GM12878 (cell line): ENCODE data around the gene EBF3.

ENCODE experiments used
- FOS ChIP-seq: IDR thresholded peaks from 3 replicates; pipeline ENCODE4 v1.6.1; 2011; ENCODE audit warnings: borderline replicate concordance; ENCODE audit not compliant: insufficient read length; ENCODE audit errors: extremely low read depth
- NR2C2 ChIP-seq: IDR thresholded peaks from 2 replicates; pipeline ENCODE4 v1.6.1; 2011; ENCODE audit warnings: borderline replicate concordance, low read depth; ENCODE audit not compliant: control insufficient read depth, insufficient read length
- POLR2A ChIP-seq: IDR thresholded peaks from 2 replicates; pipeline ENCODE4 v1.6.1; 2011; ENCODE audit warnings: low read depth, mild to moderate bottlenecking, low read length
- SMARCA5 ChIP-seq: fragments of 450-650 bp; IDR thresholded peaks from 2 replicates; pipeline ENCODE4 v1.6.1; 2017; ENCODE audit warnings: mild to moderate bottlenecking
- ZZZ3 ChIP-seq: IDR thresholded peaks from 2 replicates; pipeline ENCODE4 v1.6.1; 2011; ENCODE audit warnings: low read depth; ENCODE audit not compliant: control insufficient read depth, insufficient read length
- TF ChIP-seq, protein P1 (sequence below), 3 experiments: IDR thresholded peaks in 2 of 3; conservative IDR thresholded peaks in 1 of 3; 2 replicates each; pipeline ENCODE4 v1.5.1; 2011; ENCODE audit warnings: low read depth in 3 of 3, low read length in 3 of 3, mild to moderate bottlenecking in 3 of 3, control low read depth in 2 of 3, moderate library complexity in 2 of 3, inconsistent platforms in 1 of 3, mixed read lengths in 1 of 3; ENCODE audit not compliant: control insufficient read depth in 2 of 3, insufficient read depth in 1 of 3; ENCODE audit errors: extremely low read depth in 1 of 3
- TF ChIP-seq, protein P2 (sequence below): IDR thresholded peaks from 2 replicates; pipeline ENCODE4 v1.6.1; 2012; ENCODE audit warnings: low read depth, low read length, improper control_type of control experiment
- TF ChIP-seq, protein P3 (sequence below): IDR thresholded peaks from 2 replicates; pipeline ENCODE4 v1.6.1; 2011; ENCODE audit warnings: low read depth, low read length, improper control_type of control experiment, borderline replicate concordance
- TF ChIP-seq, protein P4 (sequence below): IDR thresholded peaks from 2 replicates; pipeline ENCODE4 v1.6.1; 2012; ENCODE audit warnings: mild to moderate bottlenecking, low read depth, low read length
- TF ChIP-seq, protein P5 (sequence below): fragments of 450-650 bp; IDR thresholded peaks from 2 replicates; pipeline ENCODE4 v1.6.1; 2018; ENCODE audit warnings: borderline replicate concordance, mild to moderate bottlenecking; ENCODE audit not compliant: partially characterized antibody
- TF ChIP-seq, protein P6 (sequence below): IDR thresholded peaks from 2 replicates; pipeline ENCODE4 v1.6.1; 2011; ENCODE audit warnings: borderline replicate concordance, low read depth, mild to moderate bottlenecking, moderate library complexity, mixed read lengths, low read length; ENCODE audit not compliant: insufficient read depth; ENCODE audit errors: extremely low read length

DNA sequence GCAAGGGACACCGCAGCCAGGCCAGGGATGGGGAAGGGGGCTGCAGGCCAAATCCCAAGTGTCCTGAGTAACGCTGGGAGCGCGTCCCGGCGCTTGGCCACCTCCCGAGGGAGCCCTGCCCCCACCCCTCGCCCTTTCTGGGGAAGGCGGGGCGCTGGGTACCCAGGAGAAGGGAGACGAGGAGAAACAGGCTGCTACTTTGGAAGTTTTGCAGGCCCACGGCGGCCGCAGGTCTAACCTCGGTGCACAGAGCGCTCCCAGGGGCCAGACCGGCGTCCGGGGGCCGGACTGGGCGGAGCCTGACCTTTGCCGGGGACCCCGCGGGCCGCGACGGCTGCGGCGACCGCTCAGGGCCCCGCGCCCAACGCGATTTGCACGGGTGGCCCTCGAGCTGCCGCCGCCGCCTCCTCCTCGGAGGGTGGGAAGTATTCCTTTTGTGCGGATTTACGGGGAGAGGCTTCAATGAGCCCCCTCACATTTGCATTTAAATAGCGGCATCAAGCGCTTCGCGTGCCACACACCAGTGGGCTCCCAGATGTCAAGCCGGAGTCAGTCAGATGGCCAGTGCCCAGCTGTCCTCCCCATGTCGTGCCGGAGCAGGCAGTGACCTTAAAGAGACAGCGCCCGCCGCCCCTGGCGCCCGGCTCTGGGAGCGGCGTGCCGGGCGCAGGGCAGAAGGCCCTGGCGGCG, 3.0 kb upstream of the EBF3 start:
- TF ChIP-seq, protein P1, sequence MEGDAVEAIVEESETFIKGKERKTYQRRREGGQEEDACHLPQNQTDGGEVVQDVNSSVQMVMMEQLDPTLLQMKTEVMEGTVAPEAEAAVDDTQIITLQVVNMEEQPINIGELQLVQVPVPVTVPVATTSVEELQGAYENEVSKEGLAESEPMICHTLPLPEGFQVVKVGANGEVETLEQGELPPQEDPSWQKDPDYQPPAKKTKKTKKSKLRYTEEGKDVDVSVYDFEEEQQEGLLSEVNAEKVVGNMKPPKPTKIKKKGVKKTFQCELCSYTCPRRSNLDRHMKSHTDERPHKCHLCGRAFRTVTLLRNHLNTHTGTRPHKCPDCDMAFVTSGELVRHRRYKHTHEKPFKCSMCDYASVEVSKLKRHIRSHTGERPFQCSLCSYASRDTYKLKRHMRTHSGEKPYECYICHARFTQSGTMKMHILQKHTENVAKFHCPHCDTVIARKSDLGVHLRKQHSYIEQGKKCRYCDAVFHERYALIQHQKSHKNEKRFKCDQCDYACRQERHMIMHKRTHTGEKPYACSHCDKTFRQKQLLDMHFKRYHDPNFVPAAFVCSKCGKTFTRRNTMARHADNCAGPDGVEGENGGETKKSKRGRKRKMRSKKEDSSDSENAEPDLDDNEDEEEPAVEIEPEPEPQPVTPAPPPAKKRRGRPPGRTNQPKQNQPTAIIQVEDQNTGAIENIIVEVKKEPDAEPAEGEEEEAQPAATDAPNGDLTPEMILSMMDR (IDR thresholded peaks at IDR 0.05 in 2 of 3, conservative IDR thresholded peaks at IDR 0.05 in 1 of 3; ENCODE audit: control insufficient read depth in 2 of 3, extremely low read depth in 1 of 3, insufficient read depth in 1 of 3, low read depth in 3 of 3, low read length in 3 of 3) = no peak
- TF ChIP-seq ZZZ3 (no peak), FOS (no peak), SMARCA5 (no peak), POLR2A (no peak), NR2C2 (no peak)
- TF ChIP-seq, protein P2, sequence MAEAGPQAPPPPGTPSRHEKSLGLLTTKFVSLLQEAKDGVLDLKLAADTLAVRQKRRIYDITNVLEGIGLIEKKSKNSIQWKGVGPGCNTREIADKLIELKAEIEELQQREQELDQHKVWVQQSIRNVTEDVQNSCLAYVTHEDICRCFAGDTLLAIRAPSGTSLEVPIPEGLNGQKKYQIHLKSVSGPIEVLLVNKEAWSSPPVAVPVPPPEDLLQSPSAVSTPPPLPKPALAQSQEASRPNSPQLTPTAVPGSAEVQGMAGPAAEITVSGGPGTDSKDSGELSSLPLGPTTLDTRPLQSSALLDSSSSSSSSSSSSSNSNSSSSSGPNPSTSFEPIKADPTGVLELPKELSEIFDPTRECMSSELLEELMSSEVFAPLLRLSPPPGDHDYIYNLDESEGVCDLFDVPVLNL = no peak
- TF ChIP-seq, protein P3, sequence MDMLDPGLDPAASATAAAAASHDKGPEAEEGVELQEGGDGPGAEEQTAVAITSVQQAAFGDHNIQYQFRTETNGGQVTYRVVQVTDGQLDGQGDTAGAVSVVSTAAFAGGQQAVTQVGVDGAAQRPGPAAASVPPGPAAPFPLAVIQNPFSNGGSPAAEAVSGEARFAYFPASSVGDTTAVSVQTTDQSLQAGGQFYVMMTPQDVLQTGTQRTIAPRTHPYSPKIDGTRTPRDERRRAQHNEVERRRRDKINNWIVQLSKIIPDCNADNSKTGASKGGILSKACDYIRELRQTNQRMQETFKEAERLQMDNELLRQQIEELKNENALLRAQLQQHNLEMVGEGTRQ = no peak
- TF ChIP-seq, protein P4, sequence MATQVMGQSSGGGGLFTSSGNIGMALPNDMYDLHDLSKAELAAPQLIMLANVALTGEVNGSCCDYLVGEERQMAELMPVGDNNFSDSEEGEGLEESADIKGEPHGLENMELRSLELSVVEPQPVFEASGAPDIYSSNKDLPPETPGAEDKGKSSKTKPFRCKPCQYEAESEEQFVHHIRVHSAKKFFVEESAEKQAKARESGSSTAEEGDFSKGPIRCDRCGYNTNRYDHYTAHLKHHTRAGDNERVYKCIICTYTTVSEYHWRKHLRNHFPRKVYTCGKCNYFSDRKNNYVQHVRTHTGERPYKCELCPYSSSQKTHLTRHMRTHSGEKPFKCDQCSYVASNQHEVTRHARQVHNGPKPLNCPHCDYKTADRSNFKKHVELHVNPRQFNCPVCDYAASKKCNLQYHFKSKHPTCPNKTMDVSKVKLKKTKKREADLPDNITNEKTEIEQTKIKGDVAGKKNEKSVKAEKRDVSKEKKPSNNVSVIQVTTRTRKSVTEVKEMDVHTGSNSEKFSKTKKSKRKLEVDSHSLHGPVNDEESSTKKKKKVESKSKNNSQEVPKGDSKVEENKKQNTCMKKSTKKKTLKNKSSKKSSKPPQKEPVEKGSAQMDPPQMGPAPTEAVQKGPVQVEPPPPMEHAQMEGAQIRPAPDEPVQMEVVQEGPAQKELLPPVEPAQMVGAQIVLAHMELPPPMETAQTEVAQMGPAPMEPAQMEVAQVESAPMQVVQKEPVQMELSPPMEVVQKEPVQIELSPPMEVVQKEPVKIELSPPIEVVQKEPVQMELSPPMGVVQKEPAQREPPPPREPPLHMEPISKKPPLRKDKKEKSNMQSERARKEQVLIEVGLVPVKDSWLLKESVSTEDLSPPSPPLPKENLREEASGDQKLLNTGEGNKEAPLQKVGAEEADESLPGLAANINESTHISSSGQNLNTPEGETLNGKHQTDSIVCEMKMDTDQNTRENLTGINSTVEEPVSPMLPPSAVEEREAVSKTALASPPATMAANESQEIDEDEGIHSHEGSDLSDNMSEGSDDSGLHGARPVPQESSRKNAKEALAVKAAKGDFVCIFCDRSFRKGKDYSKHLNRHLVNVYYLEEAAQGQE = no peak
- TF ChIP-seq, protein P5, sequence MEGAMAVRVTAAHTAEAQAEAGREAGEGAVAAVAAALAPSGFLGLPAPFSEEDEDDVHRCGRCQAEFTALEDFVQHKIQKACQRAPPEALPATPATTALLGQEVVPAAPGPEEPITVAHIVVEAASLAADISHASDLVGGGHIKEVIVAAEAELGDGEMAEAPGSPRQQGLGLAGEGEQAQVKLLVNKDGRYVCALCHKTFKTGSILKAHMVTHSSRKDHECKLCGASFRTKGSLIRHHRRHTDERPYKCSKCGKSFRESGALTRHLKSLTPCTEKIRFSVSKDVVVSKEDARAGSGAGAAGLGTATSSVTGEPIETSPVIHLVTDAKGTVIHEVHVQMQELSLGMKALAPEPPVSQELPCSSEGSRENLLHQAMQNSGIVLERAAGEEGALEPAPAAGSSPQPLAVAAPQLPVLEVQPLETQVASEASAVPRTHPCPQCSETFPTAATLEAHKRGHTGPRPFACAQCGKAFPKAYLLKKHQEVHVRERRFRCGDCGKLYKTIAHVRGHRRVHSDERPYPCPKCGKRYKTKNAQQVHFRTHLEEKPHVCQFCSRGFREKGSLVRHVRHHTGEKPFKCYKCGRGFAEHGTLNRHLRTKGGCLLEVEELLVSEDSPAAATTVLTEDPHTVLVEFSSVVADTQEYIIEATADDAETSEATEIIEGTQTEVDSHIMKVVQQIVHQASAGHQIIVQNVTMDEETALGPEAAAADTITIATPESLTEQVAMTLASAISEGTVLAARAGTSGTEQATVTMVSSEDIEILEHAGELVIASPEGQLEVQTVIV = no peak
- TF ChIP-seq, protein P6, sequence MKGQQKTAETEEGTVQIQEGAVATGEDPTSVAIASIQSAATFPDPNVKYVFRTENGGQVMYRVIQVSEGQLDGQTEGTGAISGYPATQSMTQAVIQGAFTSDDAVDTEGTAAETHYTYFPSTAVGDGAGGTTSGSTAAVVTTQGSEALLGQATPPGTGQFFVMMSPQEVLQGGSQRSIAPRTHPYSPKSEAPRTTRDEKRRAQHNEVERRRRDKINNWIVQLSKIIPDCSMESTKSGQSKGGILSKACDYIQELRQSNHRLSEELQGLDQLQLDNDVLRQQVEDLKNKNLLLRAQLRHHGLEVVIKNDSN = no peak
